HepG2 (cell line): ENCODE measurements around the gene NEURL1. TPM values are rescaled to one million over a fixed set of nuclear protein-coding genes. Genes with fewer than 3 reads are reported as not detected.
A peak's percentile ranks its signal among the peaks of the same experiment; 100 is the strongest.

Experiments
- EED ChIP-seq: sonication (generic); formaldehyde crosslinking; IDR thresholded peaks from 2 replicates; pipeline ENCODE4 v1.5.0; 2020; ENCODE audit warnings: mild to moderate bottlenecking, missing genetic modification reagents
- FOXJ3 ChIP-seq: sonication (generic); formaldehyde crosslinking; IDR thresholded peaks from 2 replicates; pipeline ENCODE4 v1.4.0; 2020; ENCODE audit warnings: missing genetic modification reagents, mild to moderate bottlenecking, borderline replicate concordance
- GATAD1 ChIP-seq: IDR thresholded peaks from 2 replicates; pipeline ENCODE4 v1.6.1; 2016; ENCODE audit warnings: missing genetic modification reagents, missing compliant biosample characterization
- HMGXB3 ChIP-seq: sonication (generic); formaldehyde crosslinking; IDR thresholded peaks from 2 replicates; pipeline ENCODE4 v1.4.0; 2020; ENCODE audit warnings: missing genetic modification reagents, borderline replicate concordance
- JUNB ChIP-seq: sonication (generic); formaldehyde crosslinking; IDR thresholded peaks from 2 replicates; pipeline ENCODE4 v1.8.0; 2022; ENCODE audit warnings: missing genetic modification reagents, mild to moderate bottlenecking, borderline replicate concordance
- TEAD3 ChIP-seq: optimal IDR thresholded peaks from 2 replicates; pipeline ENCODE3; 2016; ENCODE audit warnings: borderline replicate concordance
- TFE3 ChIP-seq: IDR thresholded peaks from 2 replicates; pipeline ENCODE4 v1.6.1; 2016
- WIZ ChIP-seq: sonication (generic); formaldehyde crosslinking; IDR thresholded peaks from 2 replicates; pipeline ENCODE4 v1.5.1; 2020; ENCODE audit warnings: mild to moderate bottlenecking, missing genetic modification reagents
- ZNF280D ChIP-seq: sonication (generic); formaldehyde crosslinking; IDR thresholded peaks from 2 replicates; pipeline ENCODE4 v1.5.1; 2020; ENCODE audit warnings: mild to moderate bottlenecking, missing genetic modification reagents
- ZNF3 ChIP-seq: IDR thresholded peaks from 2 replicates; pipeline ENCODE4 v1.7.0; 2017; ENCODE audit warnings: inconsistent platforms
- polyA plus RNA-seq, 8 experiments: library from polyadenylated mRNA; depleted of rRNA in 3 of 8; stranded (reverse) in 7 of 8; unstranded in 1 of 8; fragments of >200 nt; fragmentation: Illumina TruSeq in 4 of 8; extraction: Trizol in 4 of 8; gene quantifications; 2 replicates each; pipeline versions ENCODE4 v1.2.1 to v1.2.3, GENCODE V29; 2011 to 2016; ENCODE audit warnings: low read depth in 4 of 8, missing spikeins in 1 of 8, mixed read lengths in 1 of 8; ENCODE audit not compliant: insufficient read depth in 1 of 8
- total RNA-seq, 5 experiments: library from RNA; depleted of rRNA; stranded (reverse); fragments of >200 nt; fragmentation: Illumina TruSeq; extraction: Trizol; gene quantifications; 2 replicates each; pipeline ENCODE4 v1.2.3, GENCODE V29; 2016; ENCODE audit warnings: low read depth in 1 of 5
- TF ChIP-seq, protein P1 (sequence below): sonication (generic); formaldehyde crosslinking; IDR thresholded peaks from 2 replicates; pipeline ENCODE4 v1.8.0; 2022; ENCODE audit warnings: mild to moderate bottlenecking, missing genetic modification reagents, moderate library complexity
- TF ChIP-seq, protein P2 (sequence below), 2 experiments: sonication (generic) in 1 of 2; formaldehyde crosslinking in 1 of 2; IDR thresholded peaks; 2 replicates each; pipeline versions ENCODE4 v1.5.1 to v1.6.1; 2011 to 2020; ENCODE audit warnings: borderline replicate concordance in 1 of 2, low read depth in 1 of 2, low read length in 1 of 2, mild to moderate bottlenecking in 1 of 2, missing genetic modification reagents in 1 of 2, moderate library complexity in 1 of 2
- TF ChIP-seq, protein P3 (sequence below): sonication (generic); formaldehyde crosslinking; IDR thresholded peaks from 2 replicates; pipeline ENCODE4 v1.9.0; 2021; ENCODE audit warnings: missing genetic modification reagents, borderline replicate concordance

The NEURL1 gene
- total and polyA plus RNA-seq, 2 of the 13 experiments (the other 11 are each of a cell fraction or from before 2014, with no cell fraction given): not detected

DNA sequence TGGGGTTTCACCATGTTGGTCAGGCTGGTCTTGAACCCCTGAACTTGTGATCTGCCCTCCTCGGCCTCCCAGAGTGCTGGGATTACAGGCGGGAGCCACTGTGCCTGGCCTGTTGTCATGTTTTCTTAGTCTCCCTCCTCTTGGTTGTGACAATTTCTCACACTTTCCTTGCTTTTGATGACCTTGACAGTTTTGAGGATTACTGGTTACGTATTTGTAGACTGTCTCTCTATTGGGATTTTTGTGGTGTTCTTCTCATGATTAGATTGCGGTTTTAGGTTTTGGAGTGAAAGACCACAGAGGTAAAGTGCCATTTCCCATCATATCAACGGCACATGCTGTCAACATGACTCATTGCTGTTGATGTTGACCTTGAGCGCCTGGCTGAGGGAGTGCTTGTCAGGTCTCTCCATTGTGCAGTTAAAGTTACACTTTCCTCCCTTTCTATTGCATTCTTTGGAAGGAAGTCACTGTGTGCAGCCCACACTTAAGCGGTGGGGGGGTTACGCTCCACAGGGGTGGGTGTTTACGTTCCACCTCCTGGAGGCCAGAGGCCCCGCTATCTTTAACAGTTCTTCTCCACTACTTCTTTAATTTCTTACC, 10.8 kb downstream of the NEURL1 start (continued):
- TF ChIP-seq TFE3 (CRISPR knock-in tag) (peak; percentile 59; the same call in 1 of the 2 replicates), EED (no peak), HMGXB3 (0 out of 2 replicates have a peak, but pooled peaks have one; percentile 46), ZNF3 (CRISPR knock-in tag) (peak; percentile 85), JUNB (CRISPR knock-in tag) (peak; percentile 94), TEAD3 (CRISPR knock-in tag) (peak; percentile 93), WIZ (CRISPR knock-in tag) (no peak), ZNF280D (CRISPR knock-in tag) (no peak), FOXJ3 (CRISPR knock-in tag) (peak; percentile 42; the same call in 1 of the 2 replicates), GATAD1 (CRISPR knock-in tag) (peak; percentile 31; the same call in 1 of the 2 replicates)
- TF ChIP-seq, protein P1, sequence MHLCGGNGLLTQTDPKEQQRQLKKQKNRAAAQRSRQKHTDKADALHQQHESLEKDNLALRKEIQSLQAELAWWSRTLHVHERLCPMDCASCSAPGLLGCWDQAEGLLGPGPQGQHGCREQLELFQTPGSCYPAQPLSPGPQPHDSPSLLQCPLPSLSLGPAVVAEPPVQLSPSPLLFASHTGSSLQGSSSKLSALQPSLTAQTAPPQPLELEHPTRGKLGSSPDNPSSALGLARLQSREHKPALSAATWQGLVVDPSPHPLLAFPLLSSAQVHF (CRISPR knock-in tag): no peak
- TF ChIP-seq, protein P2, sequence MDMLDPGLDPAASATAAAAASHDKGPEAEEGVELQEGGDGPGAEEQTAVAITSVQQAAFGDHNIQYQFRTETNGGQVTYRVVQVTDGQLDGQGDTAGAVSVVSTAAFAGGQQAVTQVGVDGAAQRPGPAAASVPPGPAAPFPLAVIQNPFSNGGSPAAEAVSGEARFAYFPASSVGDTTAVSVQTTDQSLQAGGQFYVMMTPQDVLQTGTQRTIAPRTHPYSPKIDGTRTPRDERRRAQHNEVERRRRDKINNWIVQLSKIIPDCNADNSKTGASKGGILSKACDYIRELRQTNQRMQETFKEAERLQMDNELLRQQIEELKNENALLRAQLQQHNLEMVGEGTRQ (IDR thresholded peaks at IDR 0.05; ENCODE audit: low read depth, low read length): peak; percentile 6; the same call in 1 of the 2 replicates
- TF ChIP-seq, protein P2 (CRISPR knock-in tag; IDR thresholded peaks at IDR 0.05; ENCODE audit: borderline replicate concordance): no peak
- TF ChIP-seq, protein P3, sequence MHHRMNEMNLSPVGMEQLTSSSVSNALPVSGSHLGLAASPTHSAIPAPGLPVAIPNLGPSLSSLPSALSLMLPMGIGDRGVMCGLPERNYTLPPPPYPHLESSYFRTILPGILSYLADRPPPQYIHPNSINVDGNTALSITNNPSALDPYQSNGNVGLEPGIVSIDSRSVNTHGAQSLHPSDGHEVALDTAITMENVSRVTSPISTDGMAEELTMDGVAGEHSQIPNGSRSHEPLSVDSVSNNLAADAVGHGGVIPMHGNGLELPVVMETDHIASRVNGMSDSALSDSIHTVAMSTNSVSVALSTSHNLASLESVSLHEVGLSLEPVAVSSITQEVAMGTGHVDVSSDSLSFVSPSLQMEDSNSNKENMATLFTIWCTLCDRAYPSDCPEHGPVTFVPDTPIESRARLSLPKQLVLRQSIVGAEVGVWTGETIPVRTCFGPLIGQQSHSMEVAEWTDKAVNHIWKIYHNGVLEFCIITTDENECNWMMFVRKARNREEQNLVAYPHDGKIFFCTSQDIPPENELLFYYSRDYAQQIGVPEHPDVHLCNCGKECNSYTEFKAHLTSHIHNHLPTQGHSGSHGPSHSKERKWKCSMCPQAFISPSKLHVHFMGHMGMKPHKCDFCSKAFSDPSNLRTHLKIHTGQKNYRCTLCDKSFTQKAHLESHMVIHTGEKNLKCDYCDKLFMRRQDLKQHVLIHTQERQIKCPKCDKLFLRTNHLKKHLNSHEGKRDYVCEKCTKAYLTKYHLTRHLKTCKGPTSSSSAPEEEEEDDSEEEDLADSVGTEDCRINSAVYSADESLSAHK: no peak
